NB4 (cell line): ENCODE results near the gene WHAMM.

Source experiments
- MAX ChIP-seq: IDR thresholded peaks from 2 replicates; pipeline ENCODE4 v1.6.1; 2011; ENCODE audit warnings: low read depth, low read length
- MYC ChIP-seq: IDR thresholded peaks from 2 replicates; pipeline ENCODE4 v1.6.1; 2011; ENCODE audit warnings: low read depth, low read length
- POLR2A ChIP-seq: IDR thresholded peaks from 2 replicates; pipeline ENCODE4 v1.6.1; 2011; ENCODE audit warnings: mild to moderate bottlenecking; ENCODE audit not compliant: insufficient read length; ENCODE audit errors: extremely low read depth
- TF ChIP-seq, protein P1 (sequence below): IDR thresholded peaks from one replicate; pipeline ENCODE4 v1.5.1; 2012; ENCODE audit warnings: low read depth, low read length

GRCh38 chr15:82789491-82789890 lies 19.9 kb upstream of the WHAMM start:
- TF ChIP-seq, protein P1, sequence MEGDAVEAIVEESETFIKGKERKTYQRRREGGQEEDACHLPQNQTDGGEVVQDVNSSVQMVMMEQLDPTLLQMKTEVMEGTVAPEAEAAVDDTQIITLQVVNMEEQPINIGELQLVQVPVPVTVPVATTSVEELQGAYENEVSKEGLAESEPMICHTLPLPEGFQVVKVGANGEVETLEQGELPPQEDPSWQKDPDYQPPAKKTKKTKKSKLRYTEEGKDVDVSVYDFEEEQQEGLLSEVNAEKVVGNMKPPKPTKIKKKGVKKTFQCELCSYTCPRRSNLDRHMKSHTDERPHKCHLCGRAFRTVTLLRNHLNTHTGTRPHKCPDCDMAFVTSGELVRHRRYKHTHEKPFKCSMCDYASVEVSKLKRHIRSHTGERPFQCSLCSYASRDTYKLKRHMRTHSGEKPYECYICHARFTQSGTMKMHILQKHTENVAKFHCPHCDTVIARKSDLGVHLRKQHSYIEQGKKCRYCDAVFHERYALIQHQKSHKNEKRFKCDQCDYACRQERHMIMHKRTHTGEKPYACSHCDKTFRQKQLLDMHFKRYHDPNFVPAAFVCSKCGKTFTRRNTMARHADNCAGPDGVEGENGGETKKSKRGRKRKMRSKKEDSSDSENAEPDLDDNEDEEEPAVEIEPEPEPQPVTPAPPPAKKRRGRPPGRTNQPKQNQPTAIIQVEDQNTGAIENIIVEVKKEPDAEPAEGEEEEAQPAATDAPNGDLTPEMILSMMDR, result no peak
- TF ChIP-seq POLR2A, result no peak
- TF ChIP-seq MAX, result no peak
- no peak for TF ChIP-seq MYC
